DMS153 (cell line): ENCODE measurements around the gene DDRGK1.
"Not testable (repeated sequence)": the region's sequence is repeated elsewhere in the genome, so short reads cannot be mapped to it uniquely, and the experiment has no call there.

Source experiments
- DNase-seq: peaks from one replicate; lab custom pipeline; 2025; lab: John Stamatoyannopoulos, UW

DDRGK1 gene

GRCh38 chr20:3215359-3215917, 11.0 kb upstream of the DDRGK1 start:
- not testable (repeated sequence) for DNase-seq

- no peak for DNase-seq
Measured at GRCh38 chr20:3213226-3213625, 8.7 kb upstream of the DDRGK1 start.

DNA sequence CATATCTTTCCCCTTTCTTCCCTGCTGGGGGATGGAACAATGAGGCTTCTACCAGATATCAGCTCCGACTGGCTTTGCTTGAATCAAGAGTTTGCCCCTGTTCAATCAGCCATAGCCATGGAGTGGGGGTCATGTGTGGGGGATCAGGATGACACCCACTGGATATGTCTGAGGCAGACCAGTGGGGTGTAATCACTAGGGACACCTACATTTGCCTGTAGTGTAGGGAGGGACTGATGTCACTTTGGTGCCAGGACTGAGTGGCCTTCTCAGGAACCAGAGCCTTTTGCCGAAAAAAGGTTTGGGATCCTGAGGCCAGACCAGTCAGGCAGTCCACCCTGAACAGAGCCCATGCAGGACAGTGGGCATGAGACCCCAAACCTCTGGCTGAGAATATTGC, 5.9 kb upstream of the DDRGK1 start:
- DNase-seq: no peak

- DNase-seq: no peak
Measured at GRCh38 chr20:3209946-3210317, 5.5 kb upstream of the DDRGK1 start.

- DNase-seq: no peak
Measured at GRCh38 chr20:3209257-3209945, 4.9 kb upstream of the DDRGK1 start, which contains the start of gene ITPA. ITPA (plus strand) TSS chr20:3209498; CDS start chr20:3209552, 54 bp downstream.

- DNase-seq: no peak
Measured at GRCh38 chr20:3208786-3209256, 4.3 kb upstream of the DDRGK1 start.

GRCh38 chr20:3203315-3204123, 963 bp downstream of the DDRGK1 start:
- peak; percentile 24 for DNase-seq

DNA sequence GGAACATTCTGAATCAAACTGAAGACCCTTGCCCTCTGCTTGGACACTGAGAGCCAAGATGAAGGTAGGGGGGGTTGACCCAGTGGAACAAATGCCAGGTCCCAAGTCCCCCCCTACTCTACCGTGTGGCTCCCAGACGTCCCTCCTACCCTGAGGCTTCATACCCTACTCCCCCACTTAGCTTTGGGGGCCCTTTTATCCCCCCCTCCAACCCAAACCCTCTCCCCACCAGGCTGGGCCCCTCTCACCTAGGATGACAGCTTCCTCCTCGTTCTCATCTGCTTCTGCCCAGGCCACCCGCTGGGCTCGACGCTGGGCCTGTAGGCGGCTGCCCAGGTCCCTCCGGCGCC, 1.5 kb downstream of the DDRGK1 start:
- DNase-seq: no peak

DNA sequence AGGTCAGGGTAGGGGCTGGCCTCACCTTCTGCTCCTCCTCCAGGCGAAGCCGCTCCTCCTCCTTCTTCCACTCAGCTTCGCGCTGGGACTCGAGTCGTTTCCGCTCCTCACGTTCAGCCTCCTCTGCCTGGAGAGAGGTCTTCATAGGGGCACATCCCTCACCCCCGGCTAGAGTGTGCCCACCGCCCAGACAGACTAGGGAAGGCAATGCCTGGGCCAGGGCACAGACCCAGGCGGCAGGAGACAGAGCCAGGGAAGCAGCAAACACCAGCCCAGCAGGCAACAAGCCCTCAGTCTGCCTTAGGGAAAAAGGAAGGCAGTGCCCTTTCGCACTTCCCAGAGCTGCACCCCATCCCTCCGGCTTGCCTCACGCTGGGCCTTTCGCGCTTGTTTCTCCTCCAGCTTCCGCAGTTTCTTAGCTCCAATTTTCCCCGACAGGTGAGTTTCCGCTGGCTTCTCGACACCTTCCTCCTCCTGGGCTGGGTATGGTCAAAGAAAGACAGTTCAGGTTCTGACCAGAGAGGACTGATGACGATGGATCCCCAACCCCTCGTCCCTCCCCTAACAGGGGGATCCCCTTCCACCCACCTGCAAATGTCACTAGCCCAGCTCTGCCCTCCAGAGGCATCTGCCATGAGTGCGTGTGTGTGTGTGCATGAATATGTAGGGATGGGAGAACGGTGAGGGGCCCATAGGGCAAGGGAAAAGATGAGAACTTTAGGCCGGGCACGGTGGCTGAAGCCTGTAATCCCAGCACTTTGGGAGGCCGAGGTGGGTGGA, 4.3 kb downstream of the DDRGK1 start:
- DNase-seq: no peak

DNA sequence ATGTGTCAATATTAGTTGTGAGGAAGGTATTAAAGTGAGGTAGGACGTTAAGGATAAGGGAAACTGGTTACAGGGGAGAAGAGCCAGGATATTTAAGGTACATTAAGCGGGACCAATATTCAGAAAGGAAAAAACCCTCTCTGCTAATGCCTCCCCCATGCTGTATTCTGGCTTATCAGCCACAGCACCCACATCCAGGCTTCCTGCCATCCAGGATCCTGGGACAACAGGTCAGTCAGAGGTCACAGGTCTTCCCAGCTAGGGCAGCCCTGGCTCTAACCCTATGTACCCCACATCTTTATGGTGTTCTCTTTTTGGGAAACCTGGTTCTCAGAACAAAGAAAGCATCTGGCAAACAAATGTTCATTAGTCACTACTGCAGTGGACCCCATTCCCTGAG, 5.3 kb downstream of the DDRGK1 start:
- no peak for DNase-seq

DNA sequence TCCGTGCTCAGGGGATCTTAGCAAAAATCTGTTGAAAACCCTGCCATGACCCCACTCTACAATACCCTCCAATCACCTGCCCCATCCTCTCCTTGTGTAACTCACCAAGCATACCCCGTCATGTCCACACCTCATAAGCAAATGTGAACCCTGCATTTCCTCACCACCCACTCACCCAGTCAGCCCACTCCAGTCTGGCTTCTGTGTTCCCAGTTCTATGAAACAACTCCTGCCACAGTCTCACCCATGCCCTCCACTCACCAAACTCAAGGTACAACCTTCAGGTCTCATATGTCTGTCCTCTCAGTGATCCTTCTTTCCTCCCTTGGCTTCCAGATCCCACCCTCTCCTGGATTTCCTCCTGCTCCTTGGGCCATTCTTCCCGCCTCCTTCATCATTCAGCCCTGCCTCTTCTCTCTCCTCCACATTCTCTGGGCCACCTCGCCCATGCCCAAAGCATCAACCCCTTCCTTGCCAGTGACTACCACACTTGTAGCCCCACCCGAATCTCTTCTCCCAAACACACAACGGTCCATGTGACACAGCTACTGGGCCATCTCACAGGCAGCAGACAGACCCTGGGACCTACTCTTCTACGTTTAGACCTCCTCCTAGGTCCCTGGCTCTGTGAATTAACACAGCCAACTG, 8.8 kb downstream of the DDRGK1 start:
- no peak for DNase-seq

DNA sequence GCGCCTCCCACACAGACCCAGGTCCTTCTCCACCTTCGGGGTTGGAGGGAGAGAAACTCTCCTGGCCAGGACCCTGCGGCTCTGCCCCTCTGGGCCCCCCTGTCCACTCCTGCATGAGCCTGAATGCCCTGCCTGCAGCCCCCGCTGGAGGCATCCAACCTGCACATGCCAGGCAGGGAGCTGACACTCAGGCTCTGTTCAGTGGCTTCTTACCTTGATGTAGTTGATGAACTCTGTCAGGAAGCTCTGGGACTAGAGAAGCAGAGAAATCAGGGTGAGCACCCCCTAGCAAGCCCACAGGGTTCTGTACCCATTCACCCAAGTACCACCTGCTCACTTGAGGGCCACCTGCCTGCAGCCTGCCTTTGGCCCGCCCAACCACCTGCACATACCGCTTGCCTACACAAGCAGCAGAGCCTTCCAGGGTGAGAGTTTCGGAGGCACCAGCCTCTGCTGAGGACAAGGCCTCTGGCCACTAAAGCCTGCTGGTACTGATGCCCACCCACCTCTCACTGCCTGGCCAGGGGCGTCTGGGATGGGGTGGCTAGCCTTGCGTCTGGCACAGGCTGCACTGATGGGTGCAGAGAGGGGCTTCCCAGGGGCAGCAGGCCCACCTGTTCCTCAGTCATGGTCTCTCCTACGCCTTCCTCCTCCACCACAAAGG, 9.7 kb downstream of the DDRGK1 start:
- no peak for DNase-seq

- DNase-seq: no peak
Measured at GRCh38 chr20:3193806-3194616, 10.5 kb downstream of the DDRGK1 start.

- no peak for DNase-seq
Measured at GRCh38 chr20:3192226-3193015, 12.1 kb downstream of the DDRGK1 start.

DNA sequence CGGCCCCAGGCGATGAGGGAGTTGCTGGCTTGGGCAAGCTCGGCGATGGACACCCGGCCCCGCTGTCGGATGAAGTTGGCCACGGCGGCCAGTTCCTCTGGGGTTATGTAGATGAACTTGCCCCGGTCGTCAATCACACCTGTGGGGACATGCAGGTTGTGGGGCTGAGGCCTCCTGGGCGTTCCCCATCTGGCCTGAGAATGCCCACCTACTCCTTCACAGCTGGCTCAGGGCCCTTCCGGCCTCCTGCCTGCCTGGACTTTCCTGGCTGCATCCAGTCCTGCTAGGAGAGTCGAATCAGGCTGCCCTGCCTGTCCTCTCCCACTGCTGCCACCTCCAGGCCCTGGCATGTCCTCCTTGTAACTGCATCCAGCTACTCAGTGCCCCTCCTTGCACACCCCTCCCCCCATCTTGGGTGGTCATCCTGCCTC, 13.8 kb downstream of the DDRGK1 start:
- DNase-seq: no peak

DNA sequence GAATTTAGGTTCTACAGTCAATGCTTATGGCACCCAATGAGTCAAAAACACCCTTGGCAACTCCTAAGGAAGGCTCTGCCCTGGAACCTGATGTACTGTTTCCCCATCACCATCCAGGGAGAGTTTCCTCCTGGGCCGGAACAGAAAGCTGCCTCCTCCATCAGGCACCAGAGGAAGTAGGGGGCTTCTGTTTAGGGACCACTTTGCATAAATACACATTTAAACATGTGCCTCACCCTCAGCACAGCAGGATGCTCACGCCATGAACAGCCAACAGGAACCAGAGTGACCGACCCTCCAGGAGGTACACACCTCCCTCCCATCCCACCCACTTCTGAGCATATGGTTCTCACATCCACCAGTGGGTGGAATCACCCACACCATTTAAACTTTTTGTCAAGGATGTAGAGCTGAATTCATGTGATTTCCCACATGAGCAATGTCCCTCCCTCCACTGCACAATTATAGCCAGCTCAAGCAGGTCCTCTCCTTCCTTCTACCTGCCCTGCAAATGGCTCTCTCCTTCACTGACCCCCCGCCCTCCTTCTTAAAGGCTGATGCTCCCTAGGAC, 14.8 kb downstream of the DDRGK1 start:
- no peak for DNase-seq

- DNase-seq: no peak
Measured at GRCh38 chr20:3188823-3189413, 15.6 kb downstream of the DDRGK1 start.

DNA sequence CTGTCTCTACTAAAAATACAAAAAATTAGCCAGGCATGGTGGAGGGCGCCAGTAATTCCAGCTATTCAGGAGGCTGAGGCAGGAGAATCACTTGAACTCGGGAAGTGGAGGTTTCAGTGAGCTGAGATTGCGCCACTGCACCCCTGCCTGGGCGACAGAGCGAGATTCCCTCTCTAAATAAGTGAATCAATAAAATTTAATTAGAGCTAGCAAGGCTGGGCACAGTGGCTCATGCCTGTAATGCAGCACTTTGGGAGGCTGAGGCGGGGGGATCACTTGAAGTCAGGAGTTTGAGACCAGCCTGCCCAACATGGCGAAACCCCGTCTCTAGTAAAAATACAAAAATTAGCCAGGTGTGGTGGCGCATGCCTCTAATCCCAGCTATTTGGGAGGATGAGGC, 16.6 kb downstream of the DDRGK1 start:
- not testable (repeated sequence) for DNase-seq
